ENCODE measurements around the gene SOBP.

- TF ChIP-seq CTCF (IDR thresholded peaks at IDR 0.05; ENCODE audit: borderline replicate concordance, extremely low read depth, low read length, poor library complexity, severe bottlenecking) (no peak), EZH2 (IDR thresholded peaks at IDR 0.05; ENCODE audit: borderline replicate concordance, low read depth, low read length, severe bottlenecking) (no peak)
Observed at GRCh38 chr6:107442938-107443607, 46.8 kb upstream of the SOBP start.
